Neuron (in vitro differentiated cells): ENCODE results near the gene ADCY4.

Source experiments
- H2AFZ ChIP-seq: one replicate; pipeline ENCODE4 v1.6.1; 2013; ENCODE audit warnings: low read depth, mild to moderate bottlenecking, inconsistent platforms, low read length, moderate library complexity
- H3K27me3 ChIP-seq: one replicate; pipeline ENCODE4 v1.6.1; 2013; ENCODE audit warnings: low read length; ENCODE audit not compliant: insufficient read depth
- H3K36me3 ChIP-seq: one replicate; pipeline ENCODE4 v1.6.1; 2013; ENCODE audit warnings: low read length; ENCODE audit not compliant: insufficient read depth
- H3K4me1 ChIP-seq: one replicate; pipeline ENCODE4 v1.6.1; 2013; ENCODE audit warnings: low read length; ENCODE audit not compliant: insufficient read depth
- H3K4me3 ChIP-seq: 2 replicates; pipeline ENCODE4 v1.5.1; 2013; ENCODE audit warnings: mild to moderate bottlenecking, low read length, moderate library complexity
- H3K9me3 ChIP-seq: one replicate; pipeline ENCODE4 v1.6.1; 2013; ENCODE audit warnings: low read length

ADCY4 gene

DNA sequence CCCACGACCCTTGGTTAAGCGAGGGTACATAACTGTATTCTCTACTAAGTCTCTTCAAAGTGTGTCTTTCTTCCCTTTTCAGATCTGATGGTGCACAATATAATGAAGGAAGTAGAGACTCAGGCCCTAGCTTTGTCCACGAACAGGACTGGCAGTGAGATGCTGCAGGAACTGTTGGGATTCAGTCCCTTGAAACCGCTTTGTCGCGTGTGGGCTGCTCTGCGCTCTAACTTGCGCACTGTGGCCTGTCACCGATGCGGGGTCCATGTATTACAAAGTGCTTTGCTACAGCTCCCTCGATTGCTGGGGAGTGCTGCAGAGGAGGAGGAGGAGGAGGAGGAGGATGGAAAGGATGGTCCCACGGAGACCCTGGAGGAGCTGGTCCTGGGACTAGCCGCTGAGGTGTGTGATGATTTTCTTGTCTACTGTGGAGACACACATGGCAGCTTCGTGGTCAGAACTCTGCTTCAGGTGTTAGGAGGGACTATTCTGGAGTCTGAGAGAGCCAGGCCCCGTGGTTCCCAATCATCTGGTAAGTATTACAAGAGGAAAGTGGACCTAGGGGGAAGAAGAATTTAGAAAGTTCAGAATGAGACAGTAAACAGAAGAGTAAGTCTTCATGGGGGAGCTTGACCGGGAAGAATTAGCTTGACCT, 34.4 kb downstream of the ADCY4 start:
- Histone ChIP-seq H3K4me1 (peaks cover 13% of the 10 kb centered on the region), H3K36me3 (peaks cover 46% of the 10 kb centered on the region), H3K4me3 (peak overlapping the region; percentile 86), H3K27me3 (no peaks in the 10 kb centered on the region), H2AFZ (peak overlapping the region; percentile 62), H3K9me3 (no peaks in the 10 kb centered on the region)

GRCh38 chr14:24299255-24300191, 35.3 kb downstream of the ADCY4 start, which contains the start of the genes DHRS1 and NOP9:
Gene DHRS1, minus strand, starts transcription at chr14:24299780. Its CDS starts 674 bp downstream, at chr14:24299106.
Gene NOP9, plus strand, starts transcription at chr14:24299850. Its CDS starts 105 bp downstream, at chr14:24299955.
- H3K9me3 ChIP-seq: no peaks in the 10 kb centered on the region
- H2AFZ ChIP-seq: peak within 1 kb of the TSS; percentile 62
- no peaks in the 10 kb centered on the region for H3K27me3 ChIP-seq
- peak within 1 kb of the TSS; percentile 86 for H3K4me3 ChIP-seq
- peaks cover 13% of the 10 kb centered on the region for H3K4me1 ChIP-seq
- peaks cover 37% of the 10 kb centered on the region for H3K36me3 ChIP-seq

GRCh38 chr14:24298892-24299254, 36.0 kb downstream of the ADCY4 start:
- no peaks in the 10 kb centered on the region for H3K27me3 ChIP-seq
- H3K4me1 ChIP-seq: peaks cover 13% of the 10 kb centered on the region
- H3K36me3 ChIP-seq: peaks cover 30% of the 10 kb centered on the region
- H3K9me3 ChIP-seq: no peaks in the 10 kb centered on the region
- peak overlapping the region; percentile 86 for H3K4me3 ChIP-seq
- H2AFZ ChIP-seq: no peak overlapping the region

- Histone ChIP-seq H3K4me1 (peaks cover 13% of the 10 kb centered on the region), H3K36me3 (peaks cover 20% of the 10 kb centered on the region), H3K27me3 (no peaks in the 10 kb centered on the region), H2AFZ (no peak overlapping the region), H3K4me3 (no peak overlapping the region), H3K9me3 (no peaks in the 10 kb centered on the region)
These were observed 37.5 kb downstream of the ADCY4 start for GRCh38 chr14:24297190-24297964.

DNA sequence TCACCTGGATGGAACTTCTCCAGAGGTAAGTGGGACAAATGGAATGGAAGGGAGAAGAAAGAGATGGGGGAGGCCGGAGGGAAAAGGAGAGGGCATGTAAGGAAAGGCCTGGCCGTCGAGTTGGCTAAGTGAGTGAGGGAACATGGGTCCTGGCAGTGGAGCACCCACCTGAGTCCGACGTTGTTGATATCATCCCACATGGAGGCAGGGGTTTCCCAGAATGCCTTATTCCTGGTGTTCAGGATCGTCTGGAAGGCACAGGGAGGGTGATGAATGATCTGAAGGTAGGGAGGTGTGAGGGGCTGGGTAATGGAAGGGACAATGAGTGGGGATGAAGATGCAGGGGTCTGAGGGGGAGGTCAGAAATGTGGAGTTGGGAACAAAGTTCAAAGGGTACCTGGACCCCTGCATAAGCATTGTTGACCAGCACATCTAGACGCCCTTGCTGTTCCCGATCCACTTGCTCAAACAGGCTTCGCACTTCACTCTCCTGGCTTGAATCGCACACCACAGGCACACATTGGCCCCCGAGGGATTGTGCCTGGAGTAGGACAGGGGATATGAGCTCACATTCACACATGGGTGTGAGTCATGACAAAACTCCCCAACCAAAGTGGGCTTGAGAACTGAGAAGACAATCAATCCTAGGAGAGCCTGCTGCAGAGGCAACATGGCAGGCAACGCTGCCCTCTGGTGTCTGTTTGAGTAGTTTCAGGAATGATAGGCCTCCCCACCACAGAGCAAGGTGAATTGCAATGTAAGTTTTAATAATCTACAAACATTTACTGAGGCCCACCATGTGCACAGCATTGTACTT, 38.3 kb downstream of the ADCY4 start:
- peaks cover 13% of the 10 kb centered on the region for H3K4me1 ChIP-seq

DNA sequence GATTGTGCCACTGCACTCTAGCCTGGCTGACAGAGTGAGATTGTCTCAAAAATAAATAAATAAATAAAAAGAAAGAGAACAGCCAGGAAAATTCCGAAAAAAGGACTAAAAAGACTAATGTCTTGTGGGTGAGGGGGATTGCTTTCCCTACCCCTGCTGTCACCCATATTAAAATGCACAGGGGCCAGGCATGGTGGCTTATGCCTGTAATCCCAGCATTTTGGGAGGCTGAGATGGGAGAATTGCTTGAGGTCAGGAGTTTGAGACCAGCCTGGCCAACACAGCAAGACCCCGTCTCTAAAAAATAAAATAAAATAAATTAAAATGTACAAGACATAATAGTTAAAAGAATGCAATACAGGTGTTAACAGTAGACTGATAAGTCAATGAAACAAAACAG, 41.3 kb downstream of the ADCY4 start:
- no peaks in the 10 kb centered on the region for H3K9me3 ChIP-seq
- peaks cover 30% of the 10 kb centered on the region for H3K36me3 ChIP-seq
- H3K27me3 ChIP-seq: no peaks in the 10 kb centered on the region
- no peak overlapping the region for H3K4me3 ChIP-seq
- no peaks in the 10 kb centered on the region for H3K4me1 ChIP-seq
- H2AFZ ChIP-seq: no peak overlapping the region

More for the DNA sequence above, 38.3 kb downstream of the ADCY4 start:
- no peak overlapping the region for H2AFZ ChIP-seq
- H3K4me3 ChIP-seq: no peak overlapping the region
- no peaks in the 10 kb centered on the region for H3K27me3 ChIP-seq
- peaks cover 18% of the 10 kb centered on the region for H3K36me3 ChIP-seq
- no peaks in the 10 kb centered on the region for H3K9me3 ChIP-seq

- Histone ChIP-seq H2AFZ (no peak overlapping the region), H3K36me3 (peaks cover 30% of the 10 kb centered on the region), H3K4me1 (no peaks in the 10 kb centered on the region), H3K27me3 (no peaks in the 10 kb centered on the region), H3K9me3 (no peaks in the 10 kb centered on the region), H3K4me3 (no peak overlapping the region)
These were observed 42.6 kb downstream of the ADCY4 start for GRCh38 chr14:24292118-24292807.

- Histone ChIP-seq H3K4me3 (no peak overlapping the region), H3K4me1 (no peaks in the 10 kb centered on the region), H3K36me3 (peaks cover 30% of the 10 kb centered on the region), H3K27me3 (no peaks in the 10 kb centered on the region), H3K9me3 (no peaks in the 10 kb centered on the region), H2AFZ (no peak overlapping the region)
These were observed 43.3 kb downstream of the ADCY4 start for GRCh38 chr14:24291446-24292117.

GRCh38 chr14:24290746-24291145, 44.1 kb downstream of the ADCY4 start:
- no peaks in the 10 kb centered on the region for H3K4me1 ChIP-seq
- no peaks in the 10 kb centered on the region for H3K27me3 ChIP-seq
- no peak overlapping the region for H2AFZ ChIP-seq
- no peaks in the 10 kb centered on the region for H3K9me3 ChIP-seq
- H3K4me3 ChIP-seq: no peak overlapping the region
- H3K36me3 ChIP-seq: peaks cover 27% of the 10 kb centered on the region

DNA sequence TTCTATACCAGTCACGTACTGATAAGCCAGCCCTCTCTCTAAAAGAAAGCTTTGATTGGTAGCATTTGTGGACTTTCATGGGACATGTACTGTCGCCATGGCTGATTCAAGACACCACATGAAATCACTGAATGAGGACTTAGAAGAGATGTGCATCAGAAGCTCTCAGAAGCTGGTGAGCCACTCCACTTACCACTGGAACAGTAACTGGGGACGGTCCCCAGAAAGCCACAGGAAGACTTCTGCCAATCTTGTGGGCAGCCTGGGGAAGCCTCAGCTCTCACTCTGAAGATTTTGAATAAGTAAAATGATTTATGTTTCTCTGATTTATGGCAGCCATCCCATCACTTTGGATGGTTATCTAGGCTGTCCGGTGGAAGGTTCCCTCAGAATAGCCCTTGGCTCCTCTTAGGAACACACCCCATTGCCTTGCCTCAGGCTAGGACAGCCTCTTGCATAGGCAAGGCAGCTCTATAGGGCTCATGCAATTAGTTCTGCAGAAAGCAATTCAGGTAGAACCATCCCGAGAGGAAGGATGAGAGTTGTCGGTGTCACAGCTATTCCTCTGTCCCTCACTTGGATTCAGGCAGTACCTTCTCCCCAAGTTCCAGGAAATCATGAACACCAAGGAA, 45.1 kb downstream of the ADCY4 start:
- H3K9me3 ChIP-seq: no peaks in the 10 kb centered on the region
- no peak overlapping the region for H2AFZ ChIP-seq
- H3K4me3 ChIP-seq: no peak overlapping the region
- no peaks in the 10 kb centered on the region for H3K4me1 ChIP-seq
- H3K27me3 ChIP-seq: no peaks in the 10 kb centered on the region
- peaks cover 24% of the 10 kb centered on the region for H3K36me3 ChIP-seq

DNA sequence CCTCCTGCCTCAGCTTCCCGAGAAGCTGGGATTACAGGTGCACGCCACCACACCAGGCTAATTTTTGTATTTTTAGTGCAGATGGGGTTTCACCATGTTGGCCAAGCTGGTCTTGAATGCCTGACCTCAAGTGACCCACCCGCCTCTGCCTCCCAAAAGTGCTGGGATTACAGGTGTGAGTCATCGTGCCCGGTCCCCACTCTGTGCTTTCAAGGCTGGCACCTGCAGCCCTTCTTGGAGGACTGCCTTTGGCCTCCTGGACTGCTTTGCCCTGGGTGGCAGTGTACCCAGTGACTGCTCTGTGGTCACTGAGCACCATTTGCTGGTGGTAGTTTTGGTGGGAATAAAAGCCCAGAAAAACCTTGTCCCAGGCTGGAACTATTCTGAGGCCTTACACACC, 47.9 kb downstream of the ADCY4 start:
- H3K36me3 ChIP-seq: peaks cover 16% of the 10 kb centered on the region
- H3K4me1 ChIP-seq: no peaks in the 10 kb centered on the region
- H2AFZ ChIP-seq: no peak overlapping the region
- no peak overlapping the region for H3K4me3 ChIP-seq
- no peaks in the 10 kb centered on the region for H3K9me3 ChIP-seq
- H3K27me3 ChIP-seq: no peaks in the 10 kb centered on the region
